Medulla oblongata (tissue), 1 donor: ENCODE data around the gene ICAM5.
"Not testable (repeated sequence)": the region's sequence is repeated elsewhere in the genome, so short reads cannot be mapped to it uniquely, and the experiment has no call there.

ENCODE experiments used
- DNase-seq: peaks from one replicate; pipeline ENCODE4 v3.0.0-alpha.2; 2015; ENCODE audit errors: extremely low spot score

Gene ICAM5, protein sequence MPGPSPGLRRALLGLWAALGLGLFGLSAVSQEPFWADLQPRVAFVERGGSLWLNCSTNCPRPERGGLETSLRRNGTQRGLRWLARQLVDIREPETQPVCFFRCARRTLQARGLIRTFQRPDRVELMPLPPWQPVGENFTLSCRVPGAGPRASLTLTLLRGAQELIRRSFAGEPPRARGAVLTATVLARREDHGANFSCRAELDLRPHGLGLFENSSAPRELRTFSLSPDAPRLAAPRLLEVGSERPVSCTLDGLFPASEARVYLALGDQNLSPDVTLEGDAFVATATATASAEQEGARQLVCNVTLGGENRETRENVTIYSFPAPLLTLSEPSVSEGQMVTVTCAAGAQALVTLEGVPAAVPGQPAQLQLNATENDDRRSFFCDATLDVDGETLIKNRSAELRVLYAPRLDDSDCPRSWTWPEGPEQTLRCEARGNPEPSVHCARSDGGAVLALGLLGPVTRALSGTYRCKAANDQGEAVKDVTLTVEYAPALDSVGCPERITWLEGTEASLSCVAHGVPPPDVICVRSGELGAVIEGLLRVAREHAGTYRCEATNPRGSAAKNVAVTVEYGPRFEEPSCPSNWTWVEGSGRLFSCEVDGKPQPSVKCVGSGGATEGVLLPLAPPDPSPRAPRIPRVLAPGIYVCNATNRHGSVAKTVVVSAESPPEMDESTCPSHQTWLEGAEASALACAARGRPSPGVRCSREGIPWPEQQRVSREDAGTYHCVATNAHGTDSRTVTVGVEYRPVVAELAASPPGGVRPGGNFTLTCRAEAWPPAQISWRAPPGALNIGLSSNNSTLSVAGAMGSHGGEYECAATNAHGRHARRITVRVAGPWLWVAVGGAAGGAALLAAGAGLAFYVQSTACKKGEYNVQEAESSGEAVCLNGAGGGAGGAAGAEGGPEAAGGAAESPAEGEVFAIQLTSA

DNA sequence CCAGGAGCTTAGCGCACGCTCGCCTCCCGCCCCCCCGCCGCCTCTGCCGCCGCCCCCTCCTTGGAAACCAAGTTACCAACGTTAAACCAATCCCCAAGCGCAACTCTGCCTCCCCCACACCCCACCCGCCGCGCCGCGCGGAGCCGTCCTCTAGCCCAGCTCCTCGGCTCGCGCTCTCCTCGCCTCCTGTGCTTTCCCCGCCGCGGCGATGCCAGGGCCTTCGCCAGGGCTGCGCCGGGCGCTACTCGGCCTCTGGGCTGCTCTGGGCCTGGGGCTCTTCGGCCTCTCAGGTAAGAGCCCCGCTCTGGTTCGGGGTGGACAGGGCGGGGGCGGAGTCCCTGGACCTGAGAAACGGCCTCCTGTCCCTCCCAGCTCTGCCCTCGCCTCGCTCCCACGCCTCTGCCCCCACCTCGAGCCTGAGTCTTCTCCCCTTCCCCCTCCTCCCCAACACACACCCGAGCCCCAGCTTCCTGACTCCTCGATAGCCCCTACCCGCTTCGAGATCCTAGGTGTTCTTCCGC lies at the start of gene ICAM5:
ICAM5 (plus strand) TSS at position 117 of the 521 bp plus-strand sequence; CDS start at position 209, 92 bp downstream.
- DNase-seq = no peak

GRCh38 chr19:10241826-10242449 lies 47.8 kb upstream of the ICAM5 start:
- not testable (repeated sequence) for DNase-seq

DNA sequence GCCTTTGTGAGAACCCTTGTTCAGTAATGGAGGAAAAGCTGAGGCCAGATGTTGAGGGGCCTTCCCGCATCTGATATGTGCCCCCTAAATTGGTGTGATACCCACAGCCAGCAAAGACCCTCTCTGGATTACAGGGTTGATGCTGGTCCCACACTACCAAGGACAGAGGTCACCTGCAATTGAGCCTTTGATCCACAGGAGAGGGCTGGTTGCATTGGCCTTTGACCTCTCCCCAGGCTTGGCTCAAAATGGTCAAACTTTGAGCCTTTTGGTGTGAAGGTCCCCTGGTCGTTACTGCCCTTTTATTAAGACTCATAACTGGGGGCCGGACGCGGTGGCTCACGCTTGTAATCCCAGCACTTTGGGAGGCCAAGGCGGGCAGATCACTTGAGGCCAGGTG lies 46.1 kb upstream of the ICAM5 start:
- DNase-seq = no peak

DNA sequence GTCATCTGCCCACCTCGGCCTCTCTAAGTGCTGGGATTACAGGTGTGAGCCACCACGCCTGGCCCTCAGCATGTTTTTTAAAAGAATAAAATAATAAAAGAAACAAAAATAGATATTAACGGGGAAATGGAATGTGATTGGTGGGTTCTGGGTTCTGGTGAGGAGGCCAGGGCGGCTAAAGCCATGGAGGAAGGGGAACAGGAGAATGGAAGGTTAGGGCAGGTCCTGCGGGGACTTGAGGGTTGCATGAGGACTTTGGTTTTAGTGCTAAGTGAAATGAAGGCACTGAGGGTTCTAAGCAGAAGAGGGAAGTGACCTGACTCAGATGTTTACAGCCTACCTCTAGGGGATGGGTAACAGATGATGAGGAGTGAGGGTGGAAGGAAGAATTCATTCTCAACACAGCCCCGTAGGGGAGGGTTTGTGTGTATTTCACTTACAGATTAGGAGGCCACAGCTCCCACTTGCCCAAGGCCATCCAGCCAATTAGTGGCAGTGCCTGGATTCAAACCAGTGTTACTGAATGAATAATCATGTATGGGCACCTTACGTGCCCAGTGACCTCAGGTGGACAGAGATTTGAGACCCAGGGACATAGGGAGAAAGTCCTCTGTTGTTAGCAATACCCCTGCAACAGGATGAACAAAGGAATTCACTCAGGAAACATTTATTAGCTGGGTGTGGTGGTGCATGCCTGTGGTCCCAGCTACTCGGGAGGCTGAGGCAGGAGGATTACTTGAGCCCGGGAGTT lies 44.4 kb upstream of the ICAM5 start:
- DNase-seq = no peak

DNA sequence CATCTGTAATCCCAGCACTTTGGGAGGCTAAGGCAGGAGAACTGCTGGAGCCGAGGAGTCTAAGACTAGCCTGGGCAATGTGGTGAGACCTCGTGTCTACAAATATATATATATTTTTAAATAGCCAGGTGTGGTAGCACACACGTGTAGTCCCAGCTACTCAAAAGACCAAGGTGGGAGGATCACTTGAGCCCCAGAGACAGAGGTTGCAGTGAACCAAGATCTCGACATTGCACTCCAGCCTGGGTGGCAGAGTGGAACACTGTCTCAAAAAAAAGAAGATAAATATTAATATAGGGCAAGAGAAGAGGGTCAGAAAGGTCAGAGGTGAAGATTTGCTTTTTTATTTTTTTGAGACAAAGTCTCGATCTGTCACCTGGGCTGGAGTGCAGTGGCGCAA lies 43.2 kb upstream of the ICAM5 start:
- no peak for DNase-seq

GRCh38 chr19:10251792-10252694 lies 37.7 kb upstream of the ICAM5 start, which contains the start of gene MRPL4:
MRPL4 (plus strand) TSS chr19:10252214; CDS start chr19:10252254, 40 bp downstream.
- peak; percentile 99 for DNase-seq

- DNase-seq = no peak
These were observed 37.0 kb upstream of the ICAM5 start for GRCh38 chr19:10252707-10253106.

- DNase-seq = no peak
These were observed 35.5 kb upstream of the ICAM5 start for GRCh38 chr19:10254244-10254643.

GRCh38 chr19:10255358-10255757 lies 34.4 kb upstream of the ICAM5 start:
- no peak for DNase-seq

DNA sequence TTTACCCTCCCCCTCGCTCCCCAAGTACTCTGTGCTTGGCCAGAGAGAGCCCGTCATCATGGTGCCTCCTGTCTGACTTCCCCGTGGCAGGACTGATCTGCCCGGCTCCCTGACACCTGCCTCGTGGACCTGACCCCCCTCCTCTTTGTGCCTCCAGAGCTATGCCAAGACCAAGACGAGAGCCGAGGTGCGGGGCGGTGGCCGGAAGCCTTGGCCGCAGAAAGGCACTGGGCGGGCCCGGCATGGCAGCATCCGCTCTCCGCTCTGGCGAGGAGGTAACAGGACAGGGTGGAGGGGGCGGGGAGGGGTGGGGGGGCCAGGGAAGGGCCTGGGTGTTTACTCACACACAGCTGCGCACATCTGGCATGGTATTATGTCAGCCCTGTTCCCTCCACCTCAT lies 33.2 kb upstream of the ICAM5 start:
- DNase-seq = no peak

- DNase-seq = no peak
These were observed 32.7 kb upstream of the ICAM5 start for GRCh38 chr19:10256970-10257615.

DNA sequence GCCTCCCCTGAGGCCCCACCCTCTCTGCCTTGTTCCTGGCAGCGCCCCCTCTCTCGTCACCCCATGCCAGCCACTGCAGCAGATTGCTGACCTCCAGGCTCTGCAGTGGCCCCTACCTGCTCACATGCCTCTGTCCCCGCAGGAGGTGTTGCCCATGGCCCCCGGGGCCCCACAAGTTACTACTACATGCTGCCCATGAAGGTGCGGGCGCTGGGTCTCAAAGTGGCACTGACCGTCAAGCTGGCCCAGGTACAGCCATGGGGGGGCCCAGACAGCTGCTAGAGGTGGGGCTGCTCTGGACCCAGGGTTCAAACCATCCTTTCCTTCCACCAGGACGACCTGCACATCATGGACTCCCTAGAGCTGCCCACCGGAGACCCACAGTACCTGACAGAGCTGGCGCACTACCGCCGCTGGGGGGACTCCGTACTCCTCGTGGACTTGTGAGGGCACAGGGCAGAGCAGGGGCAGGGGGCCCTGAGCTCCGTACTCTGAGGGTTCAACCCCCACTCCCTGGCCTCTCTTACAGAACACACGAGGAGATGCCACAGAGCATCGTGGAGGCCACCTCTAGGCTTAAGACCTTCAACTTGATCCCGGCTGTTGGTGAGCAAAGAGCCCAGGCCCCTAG lies 31.6 kb upstream of the ICAM5 start:
- no peak for DNase-seq

- peak; percentile 76 for DNase-seq
These were observed 30.4 kb upstream of the ICAM5 start for GRCh38 chr19:10259162-10259905.

DNA sequence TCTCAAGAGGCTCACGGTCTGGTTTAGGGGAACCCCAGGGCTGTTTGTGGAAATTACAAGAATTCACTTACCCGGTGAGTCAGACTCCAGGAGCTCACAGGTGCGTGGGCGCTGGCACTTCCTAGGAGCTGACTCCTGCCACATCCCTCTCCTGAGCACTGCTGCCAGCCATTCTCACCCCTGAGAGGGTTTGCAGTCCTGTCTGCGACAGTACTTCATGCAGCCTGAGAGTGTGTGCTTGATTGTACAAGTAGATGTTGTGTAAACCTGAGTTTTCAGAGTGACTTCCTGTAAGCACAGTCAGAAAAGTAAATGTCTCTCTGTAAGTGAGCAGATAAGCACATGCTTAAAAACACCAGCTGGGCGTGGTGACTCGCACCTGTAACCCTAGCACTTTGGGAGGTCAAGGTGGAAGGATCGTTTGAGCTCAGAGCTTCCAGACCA lies 29.6 kb upstream of the ICAM5 start:
- DNase-seq = no peak

DNA sequence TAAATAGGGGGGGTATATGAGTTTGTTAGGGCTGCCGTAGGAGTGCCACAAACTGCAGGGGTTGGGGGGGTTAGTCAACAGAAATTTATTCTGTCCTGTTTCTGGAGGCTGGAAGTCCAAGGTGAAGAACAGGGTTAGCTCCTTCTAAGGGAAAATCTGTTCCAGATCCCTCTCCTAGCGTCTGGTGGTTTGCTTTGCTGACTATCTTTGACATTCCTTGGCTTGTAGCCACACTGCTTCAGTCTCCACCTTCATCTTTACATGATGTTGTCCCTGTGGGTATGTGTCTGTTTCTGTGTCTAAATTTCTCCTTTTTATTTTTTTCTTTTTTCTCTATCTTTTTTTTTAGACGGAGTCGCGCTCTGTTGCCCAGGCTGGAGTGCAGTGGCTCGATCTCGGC lies 27.0 kb upstream of the ICAM5 start:
- no peak for DNase-seq

GRCh38 chr19:10266706-10267105 lies 23.0 kb upstream of the ICAM5 start:
- DNase-seq = no peak

DNA sequence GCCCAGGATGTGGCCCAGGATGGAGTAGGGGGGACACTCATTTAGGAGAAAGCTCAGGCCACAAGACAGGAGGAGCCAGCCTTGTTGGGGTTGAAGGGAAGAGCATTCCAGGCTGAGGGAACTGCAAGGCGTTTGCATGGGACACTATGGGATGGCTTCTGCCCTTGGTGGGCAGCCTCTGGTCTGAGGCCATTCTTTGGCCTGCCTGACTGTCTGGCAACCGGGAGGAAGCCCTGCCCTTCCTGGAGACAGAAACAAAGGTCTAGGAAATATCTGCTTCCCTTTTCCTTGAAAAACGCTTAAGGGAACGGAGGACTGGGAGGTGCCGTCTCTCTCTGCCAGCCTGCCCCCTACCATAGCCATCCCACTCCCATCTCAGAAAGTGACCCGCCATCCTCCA lies 21.7 kb upstream of the ICAM5 start:
- no peak for DNase-seq
